K562 (cell line): ENCODE results near the gene SLC25A21. TPM values are rescaled to one million over a fixed set of nuclear protein-coding genes. Genes with fewer than 3 reads are reported as not detected.

Experiments
- BCL6 ChIP-seq: fragments of 250-450 bp; sonication (Bioruptor Pico); IDR thresholded peaks from 2 replicates; pipeline ENCODE4 v1.4.0; 2020
- ESRRA ChIP-seq: fragments of 450-650 bp; IDR thresholded peaks from 2 replicates; pipeline ENCODE4 v1.6.1; 2014; ENCODE audit warnings: low read depth, mild to moderate bottlenecking, moderate library complexity, borderline replicate concordance
- HLTF ChIP-seq: fragments of 450-650 bp; IDR thresholded peaks from 2 replicates; pipeline ENCODE4 v1.6.1; 2016
- MAX ChIP-seq: sonication (generic); formaldehyde crosslinking; IDR thresholded peaks from 2 replicates; pipeline ENCODE4 v1.9.0; 2022; ENCODE audit warnings: mild to moderate bottlenecking, missing genetic modification reagents
- MBD1 ChIP-seq: fragments of 250-450 bp; sonication (Bioruptor Pico); IDR thresholded peaks from 2 replicates; pipeline ENCODE4 v1.8.0; 2022; ENCODE audit warnings: inconsistent platforms
- MTA2 ChIP-seq: fragments of 450-650 bp; IDR thresholded peaks from 2 replicates; pipeline ENCODE4 v1.6.1; 2016; ENCODE audit warnings: low read depth
- NR1H2 ChIP-seq: sonication (generic); formaldehyde crosslinking; IDR thresholded peaks from 2 replicates; pipeline ENCODE4 v1.4.0; 2020; ENCODE audit warnings: mild to moderate bottlenecking, missing genetic modification reagents
- PBX2 ChIP-seq, 2 experiments: IDR thresholded peaks in 1 of 2; conservative IDR thresholded peaks in 1 of 2; 2 replicates each; pipeline ENCODE4 v1.6.1; 2016; ENCODE audit warnings: low read depth in 2 of 2, mild to moderate bottlenecking in 1 of 2, missing compliant biosample characterization in 1 of 2, missing genetic modification characterization in 1 of 2, moderate library complexity in 1 of 2
- PHTF2 ChIP-seq: fragments of 250-450 bp; sonication (Bioruptor Pico); IDR thresholded peaks from 2 replicates; pipeline ENCODE4 v1.5.0; 2021; ENCODE audit warnings: mild to moderate bottlenecking
- POLR2B ChIP-seq: fragments of 450-650 bp; IDR thresholded peaks from 2 replicates; pipeline ENCODE4 v1.6.1; 2018; ENCODE audit warnings: low read depth; ENCODE audit not compliant: partially characterized antibody
- RBM39 ChIP-seq: fragments of 200-400 bp; formaldehyde crosslinking; optimal IDR thresholded peaks from 2 replicates; pipeline ENCODE3; 2018; ENCODE audit warnings: low read depth, low read length
- RNF2 ChIP-seq: sonication (generic); IDR thresholded peaks from 2 replicates; pipeline ENCODE4 v1.6.1; 2016
- SMARCB1 ChIP-seq: IDR thresholded peaks from 2 replicates; pipeline ENCODE4 v1.6.1; 2011; ENCODE audit warnings: improper control_type of control experiment, low read depth; ENCODE audit not compliant: insufficient read length
- TAF1 ChIP-seq: IDR thresholded peaks from 2 replicates; pipeline ENCODE4 v1.6.1; 2011; ENCODE audit warnings: mild to moderate bottlenecking, low read length, moderate library complexity; ENCODE audit not compliant: insufficient read depth, control insufficient read depth, severe bottlenecking; ENCODE audit errors: extremely low read depth
- U2AF2 ChIP-seq: fragments of 200-400 bp; formaldehyde crosslinking; optimal IDR thresholded peaks from 2 replicates; pipeline ENCODE3; 2017; ENCODE audit warnings: low read depth, mild to moderate bottlenecking, low read length
- ZC3H4 ChIP-seq: sonication (generic); formaldehyde crosslinking; IDR thresholded peaks from 2 replicates; pipeline ENCODE4 v1.9.0; 2021; ENCODE audit warnings: missing genetic modification reagents, borderline replicate concordance
- ZNF217 ChIP-seq: sonication (generic); formaldehyde crosslinking; IDR thresholded peaks from 2 replicates; pipeline ENCODE4 v1.8.0; 2022; ENCODE audit warnings: mild to moderate bottlenecking, missing genetic modification reagents
- ZNF444 ChIP-seq: fragments of 250-450 bp; sonication (Bioruptor Pico); IDR thresholded peaks from 2 replicates; pipeline ENCODE4 v1.4.0; 2020; ENCODE audit warnings: mild to moderate bottlenecking, moderate library complexity
- polyA plus RNA-seq, 8 experiments: library from polyadenylated mRNA; depleted of rRNA in 4 of 8; stranded (reverse) in 5 of 8; unstranded in 3 of 8; fragments of >200 nt; fragmentation: Nextera tagmentation in 2 of 8; fragmentation: Illumina TruSeq in 1 of 8; extraction: Ambion mirVana in 2 of 8; extraction: Trizol in 1 of 8; gene quantifications; 2 replicates each; pipeline versions ENCODE4 v1.2.1 to v1.2.3, GENCODE V29; 2011 to 2014; ENCODE audit warnings: inconsistent platforms in 1 of 8, missing spikeins in 1 of 8
- total RNA-seq, 7 experiments: library from RNA; depleted of rRNA in 6 of 7; stranded (reverse); fragments of >200 nt in 6 of 7; fragmentation: Illumina TruSeq in 2 of 7; extraction: Trizol in 2 of 7; gene quantifications; 2 replicates each; pipeline versions ENCODE4 v1.2.1 to v1.2.3, GENCODE V29; 2011 to 2021; ENCODE audit warnings: low replicate concordance in 1 of 7
- TF ChIP-seq, protein P1 (sequence below): fragments of 250-450 bp; sonication (Bioruptor Pico); IDR thresholded peaks from 2 replicates; pipeline ENCODE4 v1.9.0; 2021; ENCODE audit warnings: mild to moderate bottlenecking
- TF ChIP-seq, protein P2 (sequence below), 2 experiments: fragments of 450-650 bp in 1 of 2; IDR thresholded peaks; 2 replicates each; pipeline ENCODE4 v1.6.1; 2011 to 2017; ENCODE audit warnings: low read depth in 2 of 2, antibody characterized with exemption in 1 of 2, borderline replicate concordance in 1 of 2, low read length in 1 of 2, mild to moderate bottlenecking in 1 of 2, mixed read lengths in 1 of 2; ENCODE audit not compliant: control insufficient read depth in 1 of 2

The SLC25A21 gene
- total and polyA plus RNA-seq, 9 of the 15 experiments (the other 6 are each of a cell fraction or from before 2014, with no cell fraction given), result 15.2 to 46.7 (median 28.7) TPM

GRCh38 chr14:37167151-37168047, 5.0 kb downstream of the SLC25A21 start (continued):
- TF ChIP-seq ZNF217 (CRISPR knock-in tag) (no peak), TAF1 (no peak), HLTF (no peak), BCL6 (CRISPR knock-in tag) (peak; percentile 89), MTA2 (no peak), SMARCB1 (no peak), ZNF444 (CRISPR knock-in tag) (peak; percentile 88), U2AF2 (no peak), RBM39 (no peak), NR1H2 (CRISPR knock-in tag) (no peak), MAX (CRISPR knock-in tag) (no peak), RNF2 (no peak), POLR2B (peak; percentile 52), MBD1 (CRISPR knock-in tag) (no peak), PBX2 (CRISPR knock-in tag; IDR thresholded peaks at IDR 0.05; ENCODE audit: low read depth) (no peak), PBX2 (tag; conservative IDR thresholded peaks at IDR 0.05; ENCODE audit: low read depth) (peak; percentile 74), PHTF2 (peak; percentile 81), ZC3H4 (no peak), ESRRA (no peak)
- TF ChIP-seq, protein P1, sequence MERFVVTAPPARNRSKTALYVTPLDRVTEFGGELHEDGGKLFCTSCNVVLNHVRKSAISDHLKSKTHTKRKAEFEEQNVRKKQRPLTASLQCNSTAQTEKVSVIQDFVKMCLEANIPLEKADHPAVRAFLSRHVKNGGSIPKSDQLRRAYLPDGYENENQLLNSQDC (CRISPR knock-in tag), result no peak
- TF ChIP-seq, protein P2, sequence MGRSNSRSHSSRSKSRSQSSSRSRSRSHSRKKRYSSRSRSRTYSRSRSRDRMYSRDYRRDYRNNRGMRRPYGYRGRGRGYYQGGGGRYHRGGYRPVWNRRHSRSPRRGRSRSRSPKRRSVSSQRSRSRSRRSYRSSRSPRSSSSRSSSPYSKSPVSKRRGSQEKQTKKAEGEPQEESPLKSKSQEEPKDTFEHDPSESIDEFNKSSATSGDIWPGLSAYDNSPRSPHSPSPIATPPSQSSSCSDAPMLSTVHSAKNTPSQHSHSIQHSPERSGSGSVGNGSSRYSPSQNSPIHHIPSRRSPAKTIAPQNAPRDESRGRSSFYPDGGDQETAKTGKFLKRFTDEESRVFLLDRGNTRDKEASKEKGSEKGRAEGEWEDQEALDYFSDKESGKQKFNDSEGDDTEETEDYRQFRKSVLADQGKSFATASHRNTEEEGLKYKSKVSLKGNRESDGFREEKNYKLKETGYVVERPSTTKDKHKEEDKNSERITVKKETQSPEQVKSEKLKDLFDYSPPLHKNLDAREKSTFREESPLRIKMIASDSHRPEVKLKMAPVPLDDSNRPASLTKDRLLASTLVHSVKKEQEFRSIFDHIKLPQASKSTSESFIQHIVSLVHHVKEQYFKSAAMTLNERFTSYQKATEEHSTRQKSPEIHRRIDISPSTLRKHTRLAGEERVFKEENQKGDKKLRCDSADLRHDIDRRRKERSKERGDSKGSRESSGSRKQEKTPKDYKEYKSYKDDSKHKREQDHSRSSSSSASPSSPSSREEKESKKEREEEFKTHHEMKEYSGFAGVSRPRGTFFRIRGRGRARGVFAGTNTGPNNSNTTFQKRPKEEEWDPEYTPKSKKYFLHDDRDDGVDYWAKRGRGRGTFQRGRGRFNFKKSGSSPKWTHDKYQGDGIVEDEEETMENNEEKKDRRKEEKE (IDR thresholded peaks at IDR 0.05; ENCODE audit: borderline replicate concordance in 1 of 2, control insufficient read depth in 1 of 2, low read depth in 2 of 2, low read length in 1 of 2), result no peak
